Right hindlimb (tissue), 1 donor: ENCODE data around the gene SRL.

Source experiments
- DNase-seq: peaks from one replicate; pipeline ENCODE4 v3.0.0-alpha.2; 2018

The SRL gene

DNA sequence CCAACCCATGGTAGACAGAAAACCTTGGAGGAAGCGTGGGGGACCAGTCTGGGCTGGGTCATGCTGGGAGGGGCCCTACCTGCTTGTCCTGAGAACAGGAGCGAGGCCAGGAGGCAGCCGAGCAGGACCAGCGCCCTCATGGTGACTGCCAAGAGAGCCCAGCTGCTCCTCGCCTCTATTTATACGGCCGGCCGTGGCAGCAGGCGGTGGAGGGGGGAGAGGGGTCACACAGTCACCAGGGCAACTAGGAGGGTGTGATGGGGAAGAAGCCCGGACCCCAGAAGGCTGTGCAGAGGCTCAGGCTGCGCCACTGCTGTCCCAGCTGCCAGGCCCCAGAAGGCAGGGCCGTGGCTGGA is at the start of gene SRL:
Gene SRL, minus strand, starts transcription at position 153 of the 356 bp plus-strand sequence. Its CDS starts 13 bp downstream, at position 140.
- DNase-seq: peak; percentile 69

GRCh38 chr16:4290236-4290830 is 48.5 kb upstream of the SRL start:
- DNase-seq: no peak

DNA sequence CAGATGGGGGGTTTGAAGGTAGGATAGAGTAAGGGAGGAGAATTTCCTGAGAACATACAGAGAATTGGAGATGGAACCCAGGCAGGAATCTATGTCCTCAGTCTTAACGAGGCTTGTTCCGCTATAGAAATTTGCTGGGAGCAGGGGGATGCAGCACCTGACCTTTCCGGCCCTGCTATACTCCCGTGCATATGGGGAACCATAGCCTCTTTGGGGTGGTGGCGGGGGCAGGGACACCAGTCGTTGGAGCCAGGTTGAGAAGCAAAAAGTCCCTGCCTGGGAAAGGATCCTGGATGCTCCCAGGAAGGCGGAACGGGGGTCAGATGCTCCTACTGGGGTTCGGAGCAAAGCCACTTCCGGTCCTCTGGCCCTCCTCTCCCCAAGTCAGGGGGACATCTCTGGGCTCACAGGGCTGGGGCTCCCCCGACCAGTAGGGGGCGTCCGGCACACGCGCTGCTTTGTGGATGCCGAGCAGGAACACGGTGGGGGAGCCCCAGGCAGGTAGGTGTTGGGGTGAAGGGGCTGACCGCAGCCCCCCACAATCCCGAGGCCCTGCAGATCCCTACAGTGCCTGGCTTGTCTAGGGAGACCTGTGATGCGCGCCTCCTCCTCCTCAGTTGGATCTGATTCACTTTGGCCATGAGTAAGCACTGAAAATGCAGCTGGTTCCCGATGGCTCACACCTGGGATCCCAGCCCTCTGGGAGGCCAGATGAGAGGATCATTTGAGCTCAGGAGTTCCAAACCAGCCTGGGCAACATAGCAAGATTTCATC is 46.5 kb upstream of the SRL start:
- DNase-seq: peak; percentile 72

DNA sequence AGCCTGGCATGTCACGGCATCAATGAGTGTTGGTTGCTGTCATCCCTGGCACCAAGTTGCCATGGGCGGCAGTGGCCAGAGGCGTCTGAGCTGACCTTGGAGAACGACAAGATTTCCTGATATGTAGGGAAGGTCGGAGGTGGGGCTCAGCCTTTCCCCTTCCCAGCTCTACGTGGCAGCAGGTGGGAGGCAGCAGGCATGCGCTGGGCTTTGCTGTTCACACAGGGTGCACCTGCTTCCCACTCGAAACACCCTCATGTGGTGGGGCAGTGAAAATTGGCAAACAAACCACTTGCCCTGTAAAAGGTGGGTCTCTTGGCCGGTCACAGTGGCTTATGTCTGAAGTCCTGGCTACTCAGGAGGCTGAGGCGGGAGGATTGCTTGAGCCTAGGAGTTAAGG is 43.3 kb upstream of the SRL start:
- no peak for DNase-seq

- DNase-seq: no peak
Observed at GRCh38 chr16:4283939-4284338, 42.1 kb upstream of the SRL start.

DNA sequence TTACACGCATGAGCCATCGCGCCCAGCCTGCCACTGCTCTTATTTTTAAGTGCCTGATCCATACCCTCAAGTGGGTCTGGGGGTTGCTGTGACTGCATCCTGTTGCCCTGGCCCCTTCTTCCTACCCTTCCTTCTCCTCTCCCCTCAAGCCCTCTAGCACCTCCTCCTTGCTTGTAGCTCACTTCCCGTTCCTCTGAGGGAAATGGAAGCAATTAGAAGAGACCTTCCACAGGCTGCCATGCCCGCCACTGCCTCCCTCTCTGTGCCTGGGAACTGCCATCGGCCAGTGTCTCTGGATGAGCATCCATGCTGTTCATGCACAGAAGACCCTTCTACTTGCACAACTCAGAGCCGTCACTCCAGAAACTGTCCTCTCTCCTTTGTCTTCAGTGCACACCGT is 41.6 kb upstream of the SRL start:
- no peak for DNase-seq

DNA sequence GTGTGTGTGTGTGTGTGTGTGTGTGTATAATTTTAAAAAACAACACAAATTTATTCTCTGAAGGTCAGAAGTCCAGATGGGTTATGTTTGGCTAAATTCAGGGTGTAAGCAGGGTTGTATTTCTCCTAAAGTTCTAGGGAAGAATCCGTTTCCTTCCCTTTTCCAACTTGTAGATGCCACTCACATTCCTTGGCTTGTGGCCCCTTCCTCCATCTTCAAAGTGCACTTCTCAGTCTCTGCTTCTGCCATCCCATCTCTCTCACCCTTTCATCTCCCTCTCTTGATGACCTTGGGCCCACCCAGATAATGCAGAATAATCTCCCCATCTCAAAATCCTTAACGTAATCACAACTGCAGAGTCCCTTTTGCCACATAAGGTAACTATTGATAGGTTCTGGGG is 38.7 kb upstream of the SRL start:
- DNase-seq: no peak

DNA sequence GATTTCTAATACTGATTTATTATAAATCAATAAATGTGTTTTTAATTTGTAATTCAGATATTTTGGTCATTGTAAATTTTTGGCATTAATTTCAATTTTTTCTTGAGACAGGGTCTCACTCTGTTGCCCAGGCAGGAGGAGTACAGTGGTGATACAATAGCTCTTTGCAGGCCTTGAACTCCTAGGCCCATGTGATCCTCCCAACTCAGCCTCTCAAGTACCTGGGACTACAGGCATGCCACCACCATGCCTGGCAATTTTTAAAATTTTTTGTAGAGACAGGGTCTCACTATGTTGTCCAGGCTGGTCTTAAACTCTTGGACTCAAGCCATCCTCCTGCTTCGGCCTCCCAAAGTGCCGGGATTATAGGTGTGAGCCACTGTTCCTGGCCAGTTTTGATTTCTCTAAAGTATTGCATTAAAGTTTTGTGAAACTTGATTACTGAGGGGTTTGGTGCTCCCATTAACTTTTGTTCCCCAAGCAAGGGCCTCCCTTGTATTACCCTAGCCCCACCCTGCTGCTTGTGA is 36.2 kb upstream of the SRL start:
- no peak for DNase-seq

- no peak for DNase-seq
Observed at GRCh38 chr16:4275861-4276260, 34.0 kb upstream of the SRL start.

GRCh38 chr16:4273858-4274311 is 32.0 kb upstream of the SRL start:
- DNase-seq: no peak

- DNase-seq: peak; percentile 96
Observed at GRCh38 chr16:4272114-4272956, 30.5 kb upstream of the SRL start.

GRCh38 chr16:4271176-4272113 is 29.6 kb upstream of the SRL start:
- peak; percentile 96 for DNase-seq

- DNase-seq: no peak
Observed at GRCh38 chr16:4270595-4270994, 28.7 kb upstream of the SRL start.

DNA sequence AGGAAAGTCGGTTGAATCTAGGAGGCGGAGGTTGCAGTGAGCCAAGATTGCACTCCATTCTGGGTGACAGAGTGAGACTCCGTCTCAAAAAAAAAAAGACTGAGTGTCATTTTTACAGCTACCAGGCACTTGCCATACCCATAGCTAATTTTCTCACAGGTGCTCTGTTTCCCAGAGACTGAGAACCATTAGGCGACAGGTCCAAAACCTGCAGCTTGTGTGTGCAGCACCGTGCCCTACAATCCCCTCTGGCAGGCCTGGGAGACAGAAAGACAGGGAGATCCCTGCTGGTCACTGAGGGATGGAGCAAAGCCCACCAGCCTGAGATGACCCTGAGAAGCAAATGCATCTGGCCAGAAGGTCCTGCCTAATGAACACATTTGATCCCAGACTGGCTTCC is 28.2 kb upstream of the SRL start:
- DNase-seq: no peak

DNA sequence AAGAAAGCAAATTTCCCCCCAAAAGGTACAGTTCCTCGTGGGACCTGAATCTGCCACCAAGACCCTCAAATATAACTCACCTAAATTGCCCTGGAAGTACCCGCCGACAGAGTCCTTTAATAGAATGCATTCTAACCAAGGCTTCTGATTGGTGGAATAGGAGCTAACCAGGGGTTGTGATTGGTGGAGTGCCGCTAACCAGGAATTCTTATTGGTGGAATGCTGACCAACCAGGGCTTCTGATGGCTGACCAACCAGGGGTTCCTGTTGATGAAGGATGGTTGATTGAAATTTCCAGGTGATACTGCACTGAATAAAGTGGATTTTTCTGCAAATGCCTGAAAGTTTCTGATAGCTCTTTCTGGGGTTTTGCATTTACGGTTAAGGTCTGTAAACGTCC is 24.5 kb upstream of the SRL start:
- no peak for DNase-seq

DNA sequence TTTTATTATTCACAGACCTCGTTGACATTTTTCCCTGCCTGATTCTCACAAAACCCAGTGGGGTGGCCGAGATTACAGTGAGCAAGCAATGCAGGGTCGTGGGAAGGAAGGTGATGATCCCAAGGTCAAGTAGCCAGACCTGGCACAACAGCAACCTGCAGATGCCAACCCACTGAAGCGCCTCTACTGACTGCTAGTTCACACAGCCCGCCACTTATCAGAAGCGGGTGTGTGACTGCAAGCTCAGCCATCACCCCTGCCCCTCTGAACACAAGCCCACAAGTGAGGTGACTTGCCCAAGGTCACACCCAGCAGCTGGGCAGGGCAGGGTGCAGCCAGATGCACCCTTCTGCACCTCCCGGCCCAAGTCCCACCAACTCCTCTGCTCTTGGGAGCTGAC is 23.8 kb upstream of the SRL start:
- no peak for DNase-seq

DNA sequence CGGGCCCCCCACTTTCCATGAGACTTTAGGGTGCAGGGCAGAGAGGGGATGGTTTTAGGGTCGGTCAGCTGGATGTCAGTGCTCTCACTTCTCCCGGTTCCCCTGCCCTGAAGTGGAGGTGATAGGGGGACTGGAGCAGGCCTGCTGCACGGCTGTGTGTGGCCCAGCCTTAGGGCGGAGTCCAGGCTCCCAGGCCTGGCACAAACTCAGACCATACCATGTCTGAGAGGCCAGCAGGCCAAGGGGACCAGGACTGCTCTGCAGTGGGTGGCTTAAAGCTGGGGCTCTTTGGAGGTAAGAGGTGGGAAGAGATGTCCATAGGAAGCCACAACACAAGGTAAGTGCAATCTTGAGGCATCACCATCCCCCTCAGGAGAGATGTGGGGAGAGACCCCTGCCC is 22.7 kb upstream of the SRL start:
- no peak for DNase-seq

DNA sequence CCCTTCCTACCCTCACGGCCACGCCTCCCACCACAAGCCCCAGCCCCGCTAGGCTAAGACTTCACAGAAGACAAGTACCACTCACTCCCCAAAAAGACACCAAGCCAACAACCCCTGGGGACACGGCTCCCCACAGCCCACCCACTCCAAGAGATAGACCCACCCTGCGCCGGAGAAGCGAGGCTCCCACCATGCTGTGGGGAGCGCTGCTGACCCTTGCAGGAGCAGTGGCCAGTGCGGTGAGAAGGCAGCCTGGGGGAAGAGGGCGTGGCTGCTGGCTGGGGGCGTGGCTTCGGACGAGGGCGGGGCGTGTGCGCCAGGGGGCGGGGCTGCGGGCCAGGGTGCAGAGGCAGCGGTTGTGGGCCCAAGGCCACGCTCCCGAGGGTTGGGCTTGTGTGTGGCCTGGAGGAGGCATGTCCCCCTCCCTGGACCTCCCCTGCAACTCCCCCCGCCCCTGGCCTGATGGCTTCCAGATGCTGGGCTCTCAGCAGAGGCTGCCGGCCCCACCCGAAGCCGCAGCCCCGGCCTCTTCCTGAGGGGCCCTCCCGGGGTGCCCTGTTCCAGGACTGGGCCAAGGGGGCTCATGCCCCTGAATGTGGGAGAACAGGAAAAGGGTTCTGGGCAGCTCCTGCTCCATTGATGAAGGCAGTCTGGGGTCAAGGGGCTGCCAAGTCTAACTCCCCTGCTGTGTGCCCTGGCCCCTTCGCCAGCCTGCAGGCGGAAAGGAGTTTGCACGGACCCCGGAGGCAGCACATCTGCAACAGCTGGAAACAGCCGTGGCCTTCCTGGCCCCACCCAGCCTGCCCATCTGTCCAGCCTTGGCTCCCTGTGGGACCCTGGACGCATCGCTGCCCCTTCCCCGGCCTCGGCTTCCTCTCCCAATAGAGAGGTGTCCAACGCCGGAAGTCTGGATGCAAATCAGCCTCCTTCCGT is 21.9 kb upstream of the SRL start:
- DNase-seq: peak; percentile 97

DNA sequence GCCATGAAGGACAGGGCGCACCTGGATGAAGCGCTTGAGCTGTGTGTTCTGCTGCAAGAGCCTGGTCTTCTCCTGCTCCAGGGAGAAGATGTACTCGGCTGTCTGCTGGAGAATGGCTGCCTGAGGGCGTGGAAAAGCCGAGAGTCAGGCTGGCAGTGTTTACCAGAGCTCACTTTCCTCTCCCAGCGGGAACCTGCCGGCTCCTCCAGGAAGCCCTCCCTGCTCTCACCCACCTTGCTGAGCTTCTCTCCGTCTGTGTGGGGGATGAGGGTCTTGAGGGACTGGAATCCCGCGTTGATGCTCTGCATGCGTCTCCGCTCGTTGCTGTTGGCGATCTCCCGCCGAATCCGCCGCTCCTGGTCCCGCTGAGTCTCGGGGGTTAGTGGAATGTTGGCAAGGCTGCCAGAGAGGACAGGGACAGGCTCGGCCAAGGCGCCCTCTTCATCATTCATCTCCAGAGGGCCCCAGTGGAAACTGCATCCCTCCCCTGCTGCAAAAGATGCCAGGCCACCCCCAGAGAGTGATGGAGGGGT is 20.5 kb upstream of the SRL start:
- no peak for DNase-seq

DNA sequence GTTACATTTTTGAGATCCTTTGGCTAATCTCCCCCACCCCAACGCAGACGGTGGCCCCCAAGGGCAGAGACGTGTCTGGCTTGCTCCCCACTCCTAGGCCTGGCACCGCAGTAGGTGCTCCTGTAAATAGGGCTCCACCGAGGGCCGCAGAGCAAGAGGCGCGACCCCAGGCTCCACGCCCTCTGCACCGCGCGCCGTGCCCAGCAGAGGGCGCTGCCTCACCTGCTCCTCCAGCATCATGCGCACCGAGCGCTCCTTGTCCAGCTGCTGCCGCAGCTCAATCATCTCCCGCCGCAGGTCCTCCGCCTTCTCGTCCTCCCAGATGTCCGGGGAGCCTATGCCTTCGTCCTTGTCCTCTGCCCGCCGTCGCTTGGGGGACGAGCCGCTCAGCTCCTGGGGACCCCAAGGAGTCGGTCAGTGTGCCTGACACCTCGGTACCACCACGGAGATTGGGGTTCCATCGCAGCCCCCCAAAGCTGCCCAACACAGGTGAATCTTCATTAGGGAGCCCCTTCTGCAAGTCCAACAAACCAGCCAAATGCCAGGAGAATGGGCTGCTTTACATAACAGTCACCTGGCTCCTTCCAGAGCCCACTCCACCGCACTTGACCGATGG is 19.8 kb upstream of the SRL start:
- no peak for DNase-seq

DNA sequence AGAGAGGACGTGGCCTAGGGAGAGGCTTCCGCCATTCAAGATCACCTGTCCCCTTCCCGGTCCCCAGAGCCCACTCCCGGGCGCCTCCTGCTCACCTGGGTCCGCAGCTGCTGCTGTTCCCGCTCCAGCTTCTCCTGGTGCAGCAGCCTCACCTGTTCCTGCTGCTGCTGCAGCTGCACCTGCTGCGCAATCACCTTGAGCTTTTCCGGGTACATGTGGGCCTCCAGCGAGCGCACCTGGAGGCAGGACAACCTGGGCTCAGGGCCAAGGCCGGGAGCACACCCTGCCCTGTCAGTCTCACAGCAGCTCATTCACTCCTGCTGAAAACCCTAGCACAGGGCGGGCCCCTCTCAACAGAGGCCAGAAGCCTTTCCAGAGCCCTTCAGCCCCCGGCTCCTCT is 18.5 kb upstream of the SRL start:
- DNase-seq: no peak
